ENCODE results near the gene PLAAT4. TPM values are rescaled to one million over a fixed set of nuclear protein-coding genes. Genes with fewer than 3 reads are reported as not detected.

The PLAAT4 gene
- total RNA-seq, 4 donors from 2014 or later = 23.5 to 53.6 (median 39.8) TPM

GRCh38 chr11:63557570-63557969 is 21.0 kb downstream of the PLAAT4 start:
- Histone ChIP-seq H3K9me3 (no peaks in the 10 kb centered on the region), H3K27me3 (no peaks in the 10 kb centered on the region), H3K36me3 (no peaks in the 10 kb centered on the region), H3K4me3 (replicated peaks in 1 of 3) (no peak overlapping the region), H3K4me1 (peaks cover 14 to 32% of the 10 kb centered on the region in 2 donors), H3K27ac (no peak overlapping the region)
- intact Hi-C loops (cut with DNase I) = no loop called here
- 95% methylated on average over 7 of the region's 7 CpGs for WGBS, 2 donors
- DNase-seq = no peak
- TF ChIP-seq CTCF (IDR thresholded peaks at IDR 0.05) = no peak
- no peak for TF ChIP-seq POLR2A (IDR thresholded peaks at IDR 0.05)

DNA sequence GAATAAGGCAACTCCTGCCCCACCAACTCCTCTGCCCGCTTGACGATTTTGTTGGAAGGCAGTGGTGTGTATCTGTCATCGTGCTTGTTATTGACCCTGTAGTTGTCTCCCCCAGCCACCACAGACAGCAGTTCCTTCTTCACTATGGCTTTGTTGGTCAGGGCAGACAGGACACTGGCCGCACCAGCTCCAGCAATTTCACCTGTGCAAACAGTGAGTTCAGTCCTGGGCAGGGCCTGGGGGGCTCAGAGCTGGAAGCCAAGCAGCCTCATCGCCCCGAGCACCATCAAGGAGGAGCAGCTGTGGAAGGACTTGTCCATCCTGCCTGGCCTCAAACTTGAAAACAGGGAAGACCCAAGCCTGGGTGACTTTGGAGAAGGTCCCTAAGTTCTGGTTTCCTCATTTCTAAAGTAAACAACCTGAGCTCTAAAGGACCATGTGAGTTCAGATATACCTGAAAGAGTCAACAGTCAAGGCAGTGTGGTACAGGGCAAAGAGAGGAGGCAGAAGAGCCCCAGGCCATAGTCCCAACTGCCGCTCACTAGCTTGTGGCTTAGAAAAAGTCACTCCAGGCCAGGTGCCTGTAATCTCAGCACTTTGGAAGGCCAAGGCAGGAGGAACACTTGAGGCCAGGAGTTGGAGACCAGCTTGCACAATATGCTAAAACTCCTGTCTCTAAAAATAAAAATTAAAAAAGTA is 22.0 kb downstream of the PLAAT4 start:
- Histone ChIP-seq H3K27ac (peak overlapping the region in 1 of 3 donors; percentile 84), H3K4me1 (peaks cover 14 to 32% of the 10 kb centered on the region in 2 donors), H3K4me3 (replicated peaks in 1 of 3) (no peak overlapping the region), H3K27me3 (no peaks in the 10 kb centered on the region), H3K9me3 (no peaks in the 10 kb centered on the region), H3K36me3 (no peaks in the 10 kb centered on the region)
- 76 to 89% methylated on average over 7 of the region's 7 CpGs for WGBS, 2 donors
- intact Hi-C loops (cut with DNase I) = no loop called here
- DNase-seq = no peak
- TF ChIP-seq CTCF (IDR thresholded peaks at IDR 0.05) (no peak), POLR2A (IDR thresholded peaks at IDR 0.05) (no peak)

- intact Hi-C loops (cut with DNase I) = no loop called here
- Histone ChIP-seq H3K9me3 (no peaks in the 10 kb centered on the region), H3K4me1 (peaks cover 27 to 49% of the 10 kb centered on the region in 2 donors), H3K36me3 (no peaks in the 10 kb centered on the region), H3K4me3 (replicated peaks in 1 of 3) (no peak overlapping the region), H3K27ac (peak overlapping the region; percentile 77 to 84 (median 83)), H3K27me3 (no peaks in the 10 kb centered on the region)
- WGBS, 2 donors = 19 to 39% methylated on average over 7 of the region's 7 CpGs
- peak; percentile 85 to 90 for DNase-seq
- TF ChIP-seq POLR2A (IDR thresholded peaks at IDR 0.05) = no peak
- no peak for TF ChIP-seq CTCF (IDR thresholded peaks at IDR 0.05)
These were observed 24.0 kb downstream of the PLAAT4 start for GRCh38 chr11:63560506-63561180.

DNA sequence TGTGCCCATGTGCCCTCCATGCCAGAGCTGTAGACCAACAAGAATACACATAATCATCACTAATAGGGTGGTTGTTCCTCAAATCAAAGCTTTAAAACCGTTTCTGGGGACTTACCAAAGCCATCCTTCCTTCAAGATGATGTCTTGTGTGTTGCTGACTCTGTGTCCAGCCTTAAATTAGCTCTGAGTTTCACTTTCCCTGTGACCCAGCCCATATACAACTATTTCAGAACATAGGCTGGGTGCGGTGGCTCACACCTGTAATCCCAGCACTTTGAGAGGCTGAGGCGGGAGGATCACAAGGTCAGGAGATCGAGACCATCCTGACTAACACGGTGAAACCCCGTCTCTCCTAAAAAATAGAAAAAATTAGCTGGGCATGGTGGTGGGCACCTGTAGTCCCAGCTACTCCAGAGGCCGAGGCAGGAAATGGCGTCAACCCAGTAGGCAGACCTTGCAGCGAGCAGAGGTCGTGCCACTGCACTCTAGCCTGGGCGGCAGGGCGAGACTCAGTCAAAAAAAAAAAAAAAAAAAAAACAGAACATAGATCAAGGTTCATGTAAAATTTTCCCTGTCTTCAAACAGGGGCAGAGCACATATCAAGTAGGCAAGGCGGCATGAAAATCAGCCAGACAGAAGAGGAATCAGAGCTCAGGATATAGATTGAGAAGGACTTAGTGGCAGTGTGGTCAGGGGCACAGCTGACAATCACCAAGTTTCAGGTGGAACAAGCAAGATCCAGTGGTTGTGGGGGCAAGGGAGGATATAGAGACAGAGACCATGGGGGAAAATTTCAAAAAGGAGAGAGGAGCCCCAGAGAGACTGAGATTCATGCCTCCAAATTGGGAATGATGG is 26.8 kb downstream of the PLAAT4 start, which contains the start of gene PLAAT2:
Gene PLAAT2, minus strand, starts transcription at position 179 of the 855 bp plus-strand sequence. Its CDS starts 55 bp downstream, at position 124.
- Histone ChIP-seq H3K9me3 (no peaks in the 10 kb centered on the region), H3K27me3 (no peaks in the 10 kb centered on the region), H3K36me3 (no peaks in the 10 kb centered on the region), H3K4me1 (peaks cover 42 to 66% of the 10 kb centered on the region in 2 donors), H3K27ac (peak within 1 kb of the TSS; percentile 62 to 66 (median 64)), H3K4me3 (replicated peaks in 1 of 3) (no peak within 1 kb of the TSS)
- DNase-seq = no peak
- WGBS, 2 donors = 96% methylated on average over 13 of the region's 13 CpGs
- intact Hi-C loops (cut with DNase I) = no loop called here
- no peak for TF ChIP-seq POLR2A (IDR thresholded peaks at IDR 0.05)
- TF ChIP-seq CTCF (IDR thresholded peaks at IDR 0.05) = no peak
